Activated naive CD8-positive, alpha-beta T cell treated with anti-CD3 and anti-CD28 coated beads, Interleukin-2, amount 50 U/mL, for 24 hours (primary cell): ENCODE results near the gene EVL.
"Not testable (repeated sequence)": the region's sequence is repeated elsewhere in the genome, so short reads cannot be mapped to it uniquely, and the experiment has no call there.

ENCODE experiments used
- ATAC-seq: fragments of 150-1000 bp; cut with Tn5 transposase; one replicate; pipeline ENCODE4 v1.10.0; 2021
- DNase-seq: peaks from one replicate; pipeline ENCODE4 v3.0.0; 2021
- H3K27ac Mint-ChIP-seq: one replicate; pipeline ENCODE4 v1.8.0; 2021; ENCODE audit warnings: mild to moderate bottlenecking, mixed read lengths
- H3K27me3 Mint-ChIP-seq: one replicate; pipeline ENCODE4 v1.8.0; 2021; ENCODE audit warnings: mixed read lengths
- H3K36me3 Mint-ChIP-seq: one replicate; pipeline ENCODE4 v1.8.0; 2021; ENCODE audit warnings: low read depth, mixed read lengths
- H3K4me1 Mint-ChIP-seq: one replicate; pipeline ENCODE4 v1.8.0; 2021; ENCODE audit warnings: mixed read lengths
- H3K4me3 Mint-ChIP-seq: one replicate; pipeline ENCODE4 v1.8.0; 2021; ENCODE audit warnings: mild to moderate bottlenecking, moderate library complexity, mixed read lengths
- H3K9me3 Mint-ChIP-seq: one replicate; pipeline ENCODE4 v1.8.0; 2021; ENCODE audit warnings: mixed read lengths

EVL gene

DNA sequence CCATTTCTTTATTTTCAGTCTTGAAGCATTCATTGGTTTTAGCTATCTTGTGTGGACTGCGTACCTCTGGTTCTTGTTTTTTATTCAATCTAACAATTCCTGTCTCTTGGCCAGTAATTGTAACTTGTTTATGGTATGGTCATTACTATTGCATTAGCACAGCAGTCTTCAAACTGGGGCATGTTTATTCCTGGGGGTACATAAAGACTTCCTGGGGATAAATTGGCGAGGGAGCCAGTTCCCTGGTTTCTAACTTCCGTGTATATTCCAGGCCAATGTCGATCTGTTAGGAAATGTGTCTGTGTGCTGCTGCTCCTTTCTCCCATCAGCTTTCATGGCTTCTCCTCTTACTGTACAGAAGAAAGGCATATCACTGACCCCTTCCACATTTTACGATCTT, 13.7 kb upstream of the EVL start:
- Mint-ChIP-seq H3K27me3 (no peaks in the 10 kb centered on the region), H3K4me3 (no peak overlapping the region), H3K9me3 (no peaks in the 10 kb centered on the region), H3K27ac (no peak overlapping the region), H3K4me1 (peaks cover 49% of the 10 kb centered on the region), H3K36me3 (peaks cover 3% of the 10 kb centered on the region)
- ATAC-seq, result no peak
- no peak for DNase-seq

DNA sequence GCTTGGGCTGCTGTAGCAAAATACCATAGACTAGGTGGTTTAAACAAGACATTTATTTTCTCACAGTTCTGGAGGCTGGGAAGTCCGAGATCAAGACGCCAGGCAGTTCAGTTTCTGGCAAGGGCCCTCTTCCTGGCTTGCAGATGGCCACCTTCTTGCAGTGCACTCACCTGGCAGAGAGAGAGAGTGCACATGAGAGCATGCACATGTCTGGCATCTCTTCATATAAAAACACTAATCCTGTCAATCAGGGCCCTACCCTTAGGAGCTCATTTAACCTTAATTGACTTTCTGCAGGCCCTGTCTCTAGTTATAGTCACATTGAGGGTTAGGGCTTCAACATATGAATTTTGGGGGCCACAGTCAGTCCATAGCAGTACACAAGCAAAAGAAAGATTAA, 12.4 kb upstream of the EVL start:
- ATAC-seq (no peak), DNase-seq (no peak)
- Mint-ChIP-seq H3K27me3 (no peaks in the 10 kb centered on the region), H3K4me3 (no peak overlapping the region), H3K27ac (no peak overlapping the region), H3K4me1 (peaks cover 60% of the 10 kb centered on the region), H3K36me3 (peaks cover 3% of the 10 kb centered on the region), H3K9me3 (no peaks in the 10 kb centered on the region)

DNA sequence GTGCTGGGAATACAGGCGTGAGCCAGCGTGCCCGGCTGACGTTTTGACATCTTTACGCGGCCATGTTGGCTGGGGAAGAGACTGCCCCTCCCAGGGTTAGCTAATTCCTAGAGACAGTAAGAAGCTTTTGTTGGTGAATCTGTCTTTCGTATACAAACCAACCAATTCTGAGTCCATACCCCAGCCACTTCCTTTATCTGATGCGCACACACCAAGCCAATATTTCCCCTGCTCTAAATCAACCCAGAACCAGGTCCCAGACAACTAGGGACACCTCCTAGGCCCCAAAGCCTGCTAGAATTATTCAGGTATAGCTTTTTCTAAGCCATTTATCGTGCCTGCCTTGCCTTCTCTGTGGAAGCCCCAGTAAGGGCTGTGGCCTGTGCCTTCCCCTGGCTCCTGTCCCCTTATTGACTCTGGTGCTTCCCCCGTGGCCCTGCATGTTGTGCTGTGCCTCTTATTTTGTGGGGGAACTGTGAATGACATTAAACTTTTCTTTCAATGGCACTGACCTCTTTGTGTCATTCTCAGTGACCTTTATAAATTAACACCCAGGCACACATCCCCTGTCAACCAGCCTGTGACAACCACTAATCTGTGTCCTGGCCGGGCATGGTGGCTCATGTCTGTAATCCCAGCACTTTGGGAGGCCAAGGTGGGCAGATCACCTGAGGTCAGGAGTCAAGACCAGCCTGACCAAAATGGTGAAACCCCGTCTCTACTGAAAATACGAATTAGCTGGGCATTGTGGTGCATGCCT, 10.7 kb upstream of the EVL start:
- peaks cover 3% of the 10 kb centered on the region for H3K36me3 Mint-ChIP-seq
- H3K27me3 Mint-ChIP-seq, result no peaks in the 10 kb centered on the region
- no peak overlapping the region for H3K4me3 Mint-ChIP-seq
- peak overlapping the region; percentile 75 for H3K27ac Mint-ChIP-seq
- ATAC-seq (peak; percentile 84), DNase-seq (no peak)
- H3K4me1 Mint-ChIP-seq, result peaks cover 60% of the 10 kb centered on the region
- no peaks in the 10 kb centered on the region for H3K9me3 Mint-ChIP-seq

DNA sequence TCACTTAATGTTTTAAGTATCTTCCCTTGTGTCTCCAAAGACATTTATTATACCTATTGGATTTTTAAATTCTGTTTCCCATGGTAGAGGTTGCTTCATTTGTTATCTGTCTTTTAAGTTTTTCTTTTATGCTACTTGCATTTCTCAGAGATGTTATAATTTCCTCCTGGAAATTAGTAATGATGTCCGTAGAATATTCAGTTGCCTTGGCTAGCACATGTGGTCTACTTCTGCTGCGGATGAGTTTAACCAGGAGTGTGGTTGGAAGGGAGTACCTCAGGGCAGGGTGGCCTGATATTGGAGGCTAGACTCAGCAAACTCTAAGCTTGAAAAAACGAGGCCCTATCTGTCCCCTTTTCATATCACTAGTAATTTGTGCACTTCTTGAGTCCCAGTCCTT, 8.8 kb upstream of the EVL start:
- DNase-seq, result no peak
- no peaks in the 10 kb centered on the region for H3K9me3 Mint-ChIP-seq
- no peaks in the 10 kb centered on the region for H3K27me3 Mint-ChIP-seq
- peaks cover 4% of the 10 kb centered on the region for H3K36me3 Mint-ChIP-seq
- H3K27ac Mint-ChIP-seq, result peak overlapping the region; percentile 44
- H3K4me1 Mint-ChIP-seq, result peaks cover 70% of the 10 kb centered on the region
- H3K4me3 Mint-ChIP-seq, result no peak overlapping the region
- no peak for ATAC-seq

GRCh38 chr14:100056964-100057795, 8.0 kb upstream of the EVL start:
- peaks cover 4% of the 10 kb centered on the region for H3K36me3 Mint-ChIP-seq

GRCh38 chr14:100058777-100059437, 6.3 kb upstream of the EVL start:
- no peak for ATAC-seq
- Mint-ChIP-seq H3K4me3 (peak overlapping the region; percentile 71), H3K4me1 (peaks cover 92% of the 10 kb centered on the region), H3K9me3 (no peaks in the 10 kb centered on the region), H3K36me3 (peaks cover 4% of the 10 kb centered on the region), H3K27me3 (no peaks in the 10 kb centered on the region), H3K27ac (peak overlapping the region; percentile 89)
- DNase-seq, result no peak

More at GRCh38 chr14:100056964-100057795, 8.0 kb upstream of the EVL start:
- Mint-ChIP-seq H3K4me3 (peak overlapping the region; percentile 13), H3K27ac (peak overlapping the region; percentile 89), H3K4me1 (peaks cover 76% of the 10 kb centered on the region), H3K9me3 (no peaks in the 10 kb centered on the region), H3K27me3 (no peaks in the 10 kb centered on the region)
- DNase-seq (no peak), ATAC-seq (no peak)

DNA sequence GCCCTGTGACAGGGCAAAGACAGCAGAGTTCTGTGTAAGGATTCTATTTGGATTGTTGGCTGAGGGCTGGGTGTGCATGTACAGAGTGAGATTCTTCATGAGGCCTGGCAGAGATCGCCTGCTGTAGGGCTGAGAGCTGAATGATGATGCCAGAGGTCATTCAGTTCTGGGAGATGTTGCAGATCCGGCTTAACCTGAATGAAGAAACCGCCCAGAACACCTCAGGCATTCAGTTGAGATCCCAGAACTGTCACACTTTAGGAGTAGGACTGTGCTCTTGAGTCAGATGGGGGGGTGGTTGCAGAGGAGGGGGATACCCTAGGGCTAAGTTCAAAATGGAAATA, 5.8 kb upstream of the EVL start:
- Mint-ChIP-seq H3K4me3 (peak overlapping the region; percentile 71), H3K9me3 (no peaks in the 10 kb centered on the region), H3K36me3 (peaks cover 4% of the 10 kb centered on the region), H3K27me3 (no peaks in the 10 kb centered on the region), H3K27ac (peak overlapping the region; percentile 89), H3K4me1 (peaks cover 93% of the 10 kb centered on the region)
- ATAC-seq, result no peak
- no peak for DNase-seq

- no peaks in the 10 kb centered on the region for H3K9me3 Mint-ChIP-seq
- peak overlapping the region; percentile 92 for H3K27ac Mint-ChIP-seq
- H3K4me3 Mint-ChIP-seq, result peak overlapping the region; percentile 75
- DNase-seq (no peak), ATAC-seq (no peak)
- no peaks in the 10 kb centered on the region for H3K27me3 Mint-ChIP-seq
- H3K4me1 Mint-ChIP-seq, result peaks cover 95% of the 10 kb centered on the region
- peaks cover 4% of the 10 kb centered on the region for H3K36me3 Mint-ChIP-seq
Measured at GRCh38 chr14:100060760-100061159, 4.5 kb upstream of the EVL start.

GRCh38 chr14:100062590-100062989, 2.6 kb upstream of the EVL start:
- Mint-ChIP-seq H3K27me3 (peaks cover 2% of the 10 kb centered on the region), H3K36me3 (peaks cover 8% of the 10 kb centered on the region), H3K9me3 (no peaks in the 10 kb centered on the region), H3K4me1 (peaks cover 97% of the 10 kb centered on the region), H3K4me3 (peak overlapping the region; percentile 55), H3K27ac (peak overlapping the region; percentile 98)
- peak; percentile 53 for DNase-seq
- peak; percentile 34 for ATAC-seq

GRCh38 chr14:100063314-100063941, 1.8 kb upstream of the EVL start:
- no peak for DNase-seq
- no peaks in the 10 kb centered on the region for H3K9me3 Mint-ChIP-seq
- peaks cover 97% of the 10 kb centered on the region for H3K4me1 Mint-ChIP-seq
- peak overlapping the region; percentile 55 for H3K4me3 Mint-ChIP-seq
- H3K36me3 Mint-ChIP-seq, result peaks cover 11% of the 10 kb centered on the region
- H3K27ac Mint-ChIP-seq, result peak overlapping the region; percentile 98
- H3K27me3 Mint-ChIP-seq, result peaks cover 2% of the 10 kb centered on the region
- peak; percentile 22 for ATAC-seq

DNA sequence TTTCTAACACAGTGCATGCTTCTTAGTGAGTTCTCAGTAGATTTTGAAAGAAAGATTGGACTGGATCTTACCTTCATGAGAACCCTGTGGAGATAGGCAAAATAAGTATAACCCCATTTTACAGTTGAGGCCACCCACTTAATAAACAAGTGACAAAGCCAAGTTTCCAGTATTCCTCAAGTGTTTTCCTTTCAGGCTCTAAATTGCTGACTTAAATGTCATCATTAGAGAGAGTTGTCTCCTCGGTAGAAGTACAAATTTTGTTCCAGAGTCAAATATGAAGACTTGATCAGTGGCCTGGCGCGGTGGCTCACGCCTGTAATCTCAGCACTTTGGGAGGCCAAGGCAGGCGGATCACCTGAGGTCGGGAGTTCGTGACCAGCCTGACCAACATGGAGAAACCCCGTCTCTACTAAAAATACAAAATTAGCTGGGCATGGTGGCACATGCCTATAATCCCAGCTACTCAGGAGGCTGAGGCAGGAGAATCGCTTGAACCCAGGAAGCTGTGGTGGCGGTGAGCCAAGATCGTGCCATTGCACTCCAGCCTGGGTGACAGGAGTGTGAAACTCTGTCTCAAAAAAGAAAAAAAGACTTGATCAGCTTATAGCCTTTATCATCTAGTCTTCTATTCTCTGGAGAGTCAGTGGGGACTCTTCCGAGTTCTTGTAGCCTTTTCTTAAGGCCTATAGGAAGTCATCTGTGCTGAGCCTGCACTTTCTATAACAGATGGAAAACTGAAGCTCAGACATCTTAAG, 708 bp upstream of the EVL start:
- H3K27me3 Mint-ChIP-seq, DNase-seq, ATAC-seq, H3K9me3 Mint-ChIP-seq: not testable (repeated sequence)
- Mint-ChIP-seq H3K36me3 (peaks cover 13% of the 10 kb centered on the region), H3K4me3 (peak overlapping the region; percentile 83), H3K27ac (peak overlapping the region; percentile 98), H3K4me1 (peaks cover 97% of the 10 kb centered on the region)

DNA sequence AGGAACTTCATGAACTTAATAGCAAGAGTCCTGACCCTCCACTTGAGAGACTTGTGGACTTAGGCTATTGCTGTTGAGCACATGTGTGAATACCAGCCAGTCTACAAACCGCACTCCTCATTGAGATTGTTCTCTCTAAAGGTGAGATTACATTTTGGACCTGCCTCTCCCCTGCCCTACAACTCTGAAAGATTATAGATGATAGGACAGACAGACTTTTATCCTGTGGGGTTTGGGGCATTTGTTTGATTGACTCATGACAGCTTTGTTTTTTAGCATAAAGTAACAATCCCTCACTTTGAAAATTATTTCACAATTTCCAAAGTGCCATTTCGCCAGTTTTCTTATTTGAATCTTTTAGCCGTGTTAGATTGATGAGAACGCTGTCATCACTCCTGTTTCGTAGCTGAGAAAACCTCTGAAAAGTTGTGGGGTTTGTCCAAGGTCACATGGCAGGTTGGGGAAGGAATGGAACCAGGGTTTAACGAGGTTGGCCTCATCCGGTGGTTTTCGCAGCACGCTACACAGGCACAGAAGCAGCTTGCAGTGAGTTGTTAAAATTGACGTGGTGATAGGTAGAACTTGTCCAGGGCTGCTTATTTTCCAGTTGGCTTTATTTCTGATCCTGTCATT, 836 bp downstream of the EVL start:
- H3K36me3 Mint-ChIP-seq, result peaks cover 20% of the 10 kb centered on the region
- H3K9me3 Mint-ChIP-seq, result no peaks in the 10 kb centered on the region
- peak; percentile 16 for ATAC-seq
- peaks cover 2% of the 10 kb centered on the region for H3K27me3 Mint-ChIP-seq
- DNase-seq, result peak; percentile 80
- peak overlapping the region; percentile 83 for H3K4me3 Mint-ChIP-seq
- H3K27ac Mint-ChIP-seq, result peak overlapping the region; percentile 98
- peaks cover 99% of the 10 kb centered on the region for H3K4me1 Mint-ChIP-seq

DNA sequence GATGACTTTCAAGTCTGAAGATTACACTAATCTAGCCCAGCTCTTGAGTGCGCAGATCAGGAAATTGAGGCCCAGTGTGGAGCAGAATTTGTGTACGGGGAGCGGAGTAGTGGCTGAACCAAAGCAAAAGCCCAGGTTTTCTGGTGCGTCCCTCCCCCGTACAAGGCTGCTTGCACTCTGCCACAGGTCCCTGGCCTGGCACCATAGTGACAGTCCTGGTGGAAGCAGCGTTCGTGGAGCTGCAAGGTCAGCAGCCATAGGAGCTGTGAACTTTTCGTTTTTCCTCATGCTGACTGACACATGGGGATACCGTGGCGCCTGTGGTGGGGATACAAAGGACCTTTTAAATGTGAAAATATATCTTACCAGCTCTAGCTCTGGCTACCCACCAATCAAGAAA, 1.7 kb downstream of the EVL start:
- peak overlapping the region; percentile 83 for H3K4me3 Mint-ChIP-seq
- peak overlapping the region; percentile 98 for H3K27ac Mint-ChIP-seq
- peaks cover 99% of the 10 kb centered on the region for H3K4me1 Mint-ChIP-seq
- H3K9me3 Mint-ChIP-seq, result no peaks in the 10 kb centered on the region
- DNase-seq (peak; percentile 45), ATAC-seq (no peak)
- peaks cover 20% of the 10 kb centered on the region for H3K36me3 Mint-ChIP-seq
- peaks cover 2% of the 10 kb centered on the region for H3K27me3 Mint-ChIP-seq
